GDM1 (cell line): ENCODE measurements around the gene FBN3.
"Not testable (repeated sequence)": the region's sequence is repeated elsewhere in the genome, so short reads cannot be mapped to it uniquely, and the experiment has no call there.

Experiments used
- DNase-seq: peaks from one replicate; lab custom pipeline; 2025; lab: John Stamatoyannopoulos, UW

Gene FBN3

GRCh38 chr19:8117991-8118390 lies 31.4 kb downstream of the FBN3 start:
- DNase-seq: no peak

- DNase-seq: no peak
These were observed 32.7 kb downstream of the FBN3 start for GRCh38 chr19:8116437-8117293.

DNA sequence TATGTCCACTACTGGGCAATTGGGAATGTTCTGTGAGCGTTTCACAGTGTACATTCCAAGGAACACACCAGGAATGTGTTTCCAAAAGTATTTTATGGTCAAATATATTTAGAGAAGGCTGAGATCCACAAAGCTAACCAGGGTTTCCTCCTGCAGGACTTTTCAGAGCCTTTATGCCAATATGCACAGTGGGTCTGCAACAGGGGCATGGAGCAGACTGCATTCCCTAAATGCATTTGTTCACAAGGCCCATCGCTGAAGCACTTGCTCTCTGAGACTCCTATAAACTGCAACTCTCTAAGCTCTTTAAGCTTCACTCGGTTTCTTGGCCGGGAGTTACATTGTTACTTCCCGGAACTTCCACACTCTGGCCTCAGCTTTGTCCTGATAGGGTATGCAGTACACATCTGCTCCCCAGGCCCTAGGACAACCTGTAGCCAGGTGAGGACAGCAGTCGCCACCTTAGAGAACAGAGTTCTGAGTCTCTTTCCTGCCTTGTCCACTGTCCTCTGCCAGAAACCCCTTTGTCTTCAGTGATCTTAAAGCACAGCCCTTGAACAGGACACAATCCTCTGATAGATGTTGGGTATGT lies 33.5 kb downstream of the FBN3 start:
- no peak for DNase-seq

DNA sequence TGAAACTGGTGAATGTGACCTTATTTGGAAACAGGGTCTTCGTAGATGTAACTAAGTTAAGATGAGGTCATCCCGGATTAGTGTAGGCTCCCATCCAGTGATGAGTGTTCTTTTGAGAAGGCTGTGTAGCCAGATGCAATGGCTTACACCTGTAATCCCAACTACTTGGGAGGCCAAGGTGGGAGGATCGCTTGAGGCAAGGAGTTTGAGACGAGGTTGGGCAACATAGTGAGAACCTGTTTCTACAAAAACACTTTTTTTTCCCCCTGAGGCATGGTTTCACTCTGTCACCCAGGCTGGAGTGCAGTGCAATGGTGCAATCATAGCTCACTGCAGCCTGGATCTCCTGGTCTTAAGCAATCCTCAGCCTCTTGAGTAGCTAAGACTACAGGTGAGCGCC lies 36.4 kb downstream of the FBN3 start:
- no peak for DNase-seq

- DNase-seq: no peak
These were observed 38.0 kb downstream of the FBN3 start for GRCh38 chr19:8111376-8111775.

DNA sequence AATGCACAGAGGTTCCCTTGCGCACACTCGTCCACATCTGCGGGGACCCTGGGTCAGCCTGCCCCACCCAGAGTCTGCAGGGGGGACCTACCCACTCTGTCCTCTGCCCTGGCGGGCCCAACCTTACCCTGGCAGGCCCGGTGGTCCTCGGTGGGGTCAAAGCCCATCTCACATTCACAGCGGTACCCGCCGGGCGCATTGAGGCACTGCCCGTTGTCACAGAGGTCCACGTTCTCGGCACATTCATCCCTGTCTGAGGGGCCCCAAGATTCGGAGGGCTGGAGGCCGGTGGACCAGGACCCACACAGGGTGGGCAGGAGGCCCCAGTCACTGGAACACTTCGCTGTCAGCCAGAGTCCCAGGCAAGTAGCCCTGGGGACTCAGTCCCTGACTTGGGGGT lies 38.5 kb downstream of the FBN3 start:
- DNase-seq: no peak

- no peak for DNase-seq
These were observed 39.3 kb downstream of the FBN3 start for GRCh38 chr19:8109890-8110662.

GRCh38 chr19:8109455-8109854 lies 39.9 kb downstream of the FBN3 start:
- no peak for DNase-seq

DNA sequence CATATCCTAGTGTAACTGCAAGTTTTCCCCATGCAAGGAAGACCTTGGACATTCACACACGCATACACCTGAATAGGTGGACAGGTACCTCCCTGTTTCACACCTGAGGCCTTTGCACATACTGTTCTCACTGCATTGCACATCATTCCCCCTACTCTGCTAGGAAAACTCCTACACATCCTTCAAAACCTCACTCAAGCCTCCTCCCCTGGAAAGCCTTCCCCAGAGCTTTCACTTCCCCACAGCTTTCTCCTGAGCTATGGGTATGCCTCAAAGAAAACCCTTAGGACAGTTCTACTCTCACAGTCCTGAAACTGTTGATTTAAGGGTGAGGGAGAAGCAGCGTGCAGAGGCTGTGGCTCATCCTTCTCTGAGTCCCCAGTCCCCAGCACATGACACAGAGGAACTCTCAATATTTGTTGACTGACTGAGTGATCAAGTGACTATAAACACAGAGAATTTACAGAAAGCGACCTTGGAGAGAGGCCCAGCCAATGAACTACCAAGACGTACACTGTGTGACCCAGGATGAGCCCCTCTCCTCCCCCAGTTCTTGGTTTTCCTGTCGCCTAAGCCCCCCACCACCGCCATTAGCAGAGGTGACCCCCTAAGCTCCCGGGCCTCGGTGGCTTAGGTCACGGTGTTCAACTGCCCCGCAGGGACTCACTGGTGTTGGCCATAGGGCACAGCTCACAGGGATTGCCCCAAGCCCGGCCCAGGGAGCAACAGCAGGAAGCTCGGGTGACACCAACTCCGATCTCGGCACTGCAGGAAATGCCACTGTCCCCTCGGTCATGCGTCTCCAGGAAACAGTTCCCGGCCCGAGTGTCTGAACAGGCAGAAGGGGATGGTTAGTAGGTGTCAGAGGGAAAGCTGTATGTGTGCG lies 40.6 kb downstream of the FBN3 start:
- DNase-seq: no peak

GRCh38 chr19:8107301-8107903 lies 42.0 kb downstream of the FBN3 start:
- no peak for DNase-seq

- DNase-seq: no peak
These were observed 43.9 kb downstream of the FBN3 start for GRCh38 chr19:8105471-8105870.

- not testable (repeated sequence) for DNase-seq
These were observed 47.5 kb downstream of the FBN3 start for GRCh38 chr19:8101910-8102309.

DNA sequence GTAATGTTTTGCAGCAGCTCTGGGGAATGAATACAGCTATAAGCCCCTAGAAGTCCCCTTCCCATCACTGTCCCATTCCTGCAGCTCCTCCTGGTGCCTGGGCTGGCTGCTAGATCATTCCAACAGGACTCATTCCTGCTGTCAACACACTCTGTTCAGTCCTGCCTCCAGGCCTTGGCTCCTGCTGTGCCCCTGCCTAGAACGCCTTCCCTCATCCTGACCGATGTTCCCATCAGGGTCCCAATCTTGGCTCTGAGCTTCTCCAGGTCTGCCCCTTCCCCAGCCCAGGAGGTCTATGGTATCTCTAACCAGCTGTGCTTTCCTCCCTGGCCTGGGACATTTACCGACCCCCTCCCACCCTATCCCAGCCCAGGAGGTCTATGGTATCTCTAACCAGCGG lies 48.1 kb downstream of the FBN3 start:
- no peak for DNase-seq

DNA sequence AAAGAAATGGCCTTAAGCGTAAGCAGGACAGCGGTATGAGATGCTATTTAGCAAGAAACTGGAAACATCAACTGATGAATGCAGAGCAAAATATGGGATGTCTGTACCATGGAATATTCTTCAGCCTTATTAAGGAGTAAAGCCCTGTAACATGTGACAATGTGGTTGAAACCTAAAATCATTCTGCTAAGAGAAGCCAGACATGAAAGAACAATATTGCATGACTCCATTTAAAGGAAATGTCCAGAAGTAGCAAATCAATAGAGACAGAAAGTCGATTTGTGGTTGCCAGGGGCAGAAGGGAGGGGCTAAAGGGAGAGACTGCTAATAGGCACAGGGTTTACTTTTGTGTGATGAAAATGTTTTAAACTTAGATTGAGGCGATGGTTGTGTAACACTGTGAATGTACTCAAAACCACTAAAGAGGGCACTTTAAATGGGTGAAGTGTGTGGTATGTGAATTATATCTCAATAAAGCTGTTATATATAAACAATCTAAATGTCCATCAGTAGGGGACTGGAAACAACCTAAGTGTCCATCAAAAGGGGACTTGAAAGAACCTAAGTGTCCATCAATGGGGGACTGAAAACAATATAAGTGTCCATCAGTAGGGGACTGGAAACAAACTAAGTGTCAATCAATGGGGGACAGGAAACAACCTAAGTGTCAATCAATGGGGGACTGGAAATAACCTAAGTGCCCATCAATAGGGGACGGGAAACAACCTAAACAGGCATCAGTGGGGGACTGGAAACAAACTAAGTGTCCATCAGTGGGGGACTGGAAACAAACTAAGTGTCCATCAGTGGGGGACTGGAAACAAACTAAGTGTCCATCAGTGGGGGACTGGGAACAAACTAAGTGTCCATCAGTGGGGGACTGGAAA lies 51.5 kb downstream of the FBN3 start:
- DNase-seq: no peak

DNA sequence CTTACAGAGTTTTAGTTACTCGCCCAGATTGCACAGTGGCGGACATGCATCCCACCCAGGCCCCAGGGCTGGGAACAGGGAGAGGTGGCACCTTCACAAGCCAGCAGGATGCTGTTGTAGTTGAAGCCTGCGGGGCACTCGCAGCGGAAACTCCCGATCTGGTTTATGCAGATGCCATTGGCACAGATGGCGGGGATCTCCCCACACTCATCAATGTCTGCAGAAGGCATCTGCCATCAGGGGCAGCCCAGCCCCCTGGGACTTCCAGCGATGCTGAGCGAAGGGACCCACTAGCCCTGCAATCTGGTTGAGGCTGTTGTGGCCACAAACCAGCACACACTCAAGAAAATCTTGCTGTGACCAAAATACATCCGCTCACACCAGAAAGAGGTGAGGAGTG lies 52.2 kb downstream of the FBN3 start:
- no peak for DNase-seq

DNA sequence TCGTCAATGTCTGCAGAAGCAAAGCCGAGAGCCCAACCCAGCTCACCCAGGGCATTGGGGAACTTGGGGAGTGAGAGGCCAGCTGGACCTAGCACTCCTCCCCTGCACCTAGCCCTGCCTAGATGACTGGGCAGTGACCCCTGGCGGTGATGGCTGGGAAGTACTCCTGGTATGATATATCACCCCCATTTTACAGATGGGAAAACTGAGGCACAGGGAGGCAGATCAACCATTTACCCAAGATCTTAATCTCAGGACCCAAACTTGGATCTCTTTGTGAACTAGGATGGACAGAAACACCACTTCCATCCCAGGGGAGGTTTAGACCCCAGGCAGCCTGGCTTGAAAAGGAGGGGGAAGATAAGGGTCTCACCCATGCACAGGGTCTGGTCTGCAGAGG lies 53.3 kb downstream of the FBN3 start:
- DNase-seq: no peak

GRCh38 chr19:8095354-8095886 lies 54.0 kb downstream of the FBN3 start:
- DNase-seq: no peak

DNA sequence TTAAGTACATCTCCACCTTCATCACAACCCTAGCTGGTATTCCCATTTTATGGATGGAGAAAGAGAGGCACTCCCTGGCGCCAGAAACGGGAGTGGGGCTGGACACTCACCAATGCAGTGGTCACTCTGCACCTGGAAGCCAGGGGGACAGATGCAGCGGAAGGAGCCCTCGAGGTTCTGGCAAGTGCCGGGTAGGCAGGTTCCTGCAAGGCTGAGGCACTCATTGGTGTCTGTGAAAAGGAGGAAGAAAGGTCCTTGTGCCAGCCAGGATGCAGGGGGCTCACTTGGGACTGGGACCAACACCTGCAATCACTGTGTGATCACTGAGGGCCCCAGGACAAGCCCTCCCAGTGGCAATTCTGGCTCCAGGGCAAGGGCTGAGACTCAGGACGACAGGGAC lies 55.1 kb downstream of the FBN3 start:
- DNase-seq: no peak

- no peak for DNase-seq
These were observed 55.7 kb downstream of the FBN3 start for GRCh38 chr19:8093740-8094139.

DNA sequence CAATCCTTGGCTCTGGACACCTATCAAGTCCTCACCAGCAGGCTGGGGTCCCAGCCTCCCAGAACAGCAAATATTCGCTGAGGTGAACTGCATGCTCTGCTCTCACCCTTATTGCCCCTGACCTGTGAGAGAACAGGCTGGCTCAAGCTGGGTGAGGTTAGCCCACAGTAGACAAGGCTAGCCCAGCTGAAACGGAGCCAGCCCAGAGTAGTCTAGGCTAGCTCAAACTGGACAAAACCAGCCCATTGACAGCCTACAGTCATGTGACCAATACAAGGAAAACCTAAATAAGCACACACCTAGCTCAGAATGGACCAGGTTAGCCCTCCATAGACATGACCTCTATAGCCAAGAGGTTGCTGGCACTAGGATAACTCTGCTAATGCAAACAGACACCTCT lies 58.4 kb downstream of the FBN3 start:
- DNase-seq: no peak
